NCI-H1092 (cell line): ENCODE measurements around the gene DUSP8.

Experiments used
- DNase-seq: peaks from one replicate; lab custom pipeline; 2025; lab: John Stamatoyannopoulos, UW

The DUSP8 gene

GRCh38 chr11:1565904-1566247, 6.2 kb downstream of the DUSP8 start:
- DNase-seq, result no peak

- no peak for DNase-seq
Observed at GRCh38 chr11:1565173-1565903, 6.7 kb downstream of the DUSP8 start.

GRCh38 chr11:1564535-1565172, 7.4 kb downstream of the DUSP8 start:
- no peak for DNase-seq

- DNase-seq, result no peak
Observed at GRCh38 chr11:1563697-1564534, 8.2 kb downstream of the DUSP8 start.

GRCh38 chr11:1563149-1563638, 8.9 kb downstream of the DUSP8 start:
- no peak for DNase-seq

- DNase-seq, result no peak
Observed at GRCh38 chr11:1562469-1563148, 9.5 kb downstream of the DUSP8 start.

- DNase-seq, result no peak
Observed at GRCh38 chr11:1561955-1562354, 10.1 kb downstream of the DUSP8 start.

GRCh38 chr11:1561266-1561665, 10.8 kb downstream of the DUSP8 start:
- no peak for DNase-seq

GRCh38 chr11:1560649-1561251, 11.3 kb downstream of the DUSP8 start:
- DNase-seq, result no peak

GRCh38 chr11:1560002-1560648, 11.9 kb downstream of the DUSP8 start:
- no peak for DNase-seq

GRCh38 chr11:1559111-1559951, 12.7 kb downstream of the DUSP8 start:
- no peak for DNase-seq

GRCh38 chr11:1558775-1559110, 13.3 kb downstream of the DUSP8 start:
- DNase-seq, result no peak

GRCh38 chr11:1557904-1558774, 13.9 kb downstream of the DUSP8 start:
- no peak for DNase-seq

GRCh38 chr11:1557051-1557884, 14.8 kb downstream of the DUSP8 start:
- DNase-seq, result no peak

- no peak for DNase-seq
Observed at GRCh38 chr11:1556278-1556902, 15.7 kb downstream of the DUSP8 start.

GRCh38 chr11:1555713-1556153, 16.3 kb downstream of the DUSP8 start:
- DNase-seq, result no peak

- no peak for DNase-seq
Observed at GRCh38 chr11:1554981-1555712, 16.9 kb downstream of the DUSP8 start.
